ENCODE measurements around the gene ARRB1. TPM values are rescaled to one million over a fixed set of nuclear protein-coding genes. Genes with fewer than 3 reads are reported as not detected.

Gene ARRB1
- total RNA-seq, 1 experiment from 2014 or later = 24.2 TPM

DNA sequence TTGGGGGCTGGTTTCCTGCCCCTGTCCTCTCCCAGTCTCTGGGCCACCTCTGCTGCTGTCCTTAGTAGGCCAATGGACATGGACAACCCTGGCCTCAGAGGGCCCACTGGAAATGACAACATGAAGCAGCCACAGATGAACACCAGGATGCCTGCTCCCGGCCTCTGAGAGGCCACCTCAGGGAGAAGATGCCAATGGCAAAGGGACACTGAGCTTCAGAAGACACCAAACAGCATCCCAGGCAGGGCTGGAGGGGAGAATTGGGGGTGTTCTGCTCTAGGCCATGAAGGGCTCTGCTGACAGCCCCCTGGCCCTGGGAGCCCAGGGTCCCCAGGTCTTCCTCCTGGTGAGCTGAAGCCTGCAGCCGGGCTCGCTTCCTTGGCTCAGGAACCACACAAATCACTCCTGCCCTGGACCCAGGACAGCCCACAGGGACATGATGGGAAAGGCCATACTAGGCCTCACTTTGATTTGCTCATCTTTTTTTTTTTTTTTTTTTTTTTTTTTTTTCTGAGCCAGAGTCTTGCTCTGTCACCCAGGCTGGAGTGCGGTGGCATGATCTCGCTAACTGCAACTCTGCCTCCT lies 65.6 kb downstream of the ARRB1 start:
- BruUV-seq (replicated peaks) = no TSS peak
- Histone ChIP-seq H3K79me2 (ENCODE audit: insufficient read depth, low read length) (no peaks in the 10 kb centered on the region), H3K4me1 (ENCODE audit: control insufficient read depth in 1 of 2, insufficient read depth in 2 of 2, low read length in 2 of 2) (no peaks in the 10 kb centered on the region), H3K36me3 (ENCODE audit: control insufficient read depth in 1 of 2, insufficient read depth in 2 of 2, low read length in 2 of 2) (peaks cover 0 to 2% of the 10 kb centered on the region in 2 experiments; a peak in 1 of 4 replicates), H4K20me1 (ENCODE audit: insufficient read depth) (no peaks in the 10 kb centered on the region), H3K4me3 (replicated peaks in 1 of 2; ENCODE audit: low read depth in 1 of 2, low read length in 2 of 2) (no peak overlapping the region), H2AFZ (ENCODE audit: low read depth, low read length, poor library complexity, severe bottlenecking) (no peak overlapping the region), H3K27ac (ENCODE audit: low read depth, low read length) (no peak overlapping the region), H3K9me2 (ENCODE audit: insufficient read depth) (no peaks in the 10 kb centered on the region), H3K27me3 (ENCODE audit: insufficient read depth, low read length) (no peaks in the 10 kb centered on the region), H3K4me2 (ENCODE audit: low read length) (no peak overlapping the region), H3K9me3 (ENCODE audit: control insufficient read depth in 1 of 2, insufficient read depth in 1 of 2, low read depth in 1 of 2, low read length in 2 of 2) (no peaks in the 10 kb centered on the region), H3K9ac (ENCODE audit: low read length) (no peak overlapping the region)
- no peak for TF ChIP-seq EZH2 (IDR thresholded peaks at IDR 0.05)
- TF ChIP-seq ELF1 (IDR thresholded peaks at IDR 0.05; ENCODE audit: borderline replicate concordance, low read depth) = no peak
- no peak for TF ChIP-seq ZFX (IDR thresholded peaks at IDR 0.05)
- TF ChIP-seq, protein P1, sequence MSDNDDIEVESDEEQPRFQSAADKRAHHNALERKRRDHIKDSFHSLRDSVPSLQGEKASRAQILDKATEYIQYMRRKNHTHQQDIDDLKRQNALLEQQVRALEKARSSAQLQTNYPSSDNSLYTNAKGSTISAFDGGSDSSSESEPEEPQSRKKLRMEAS (IDR thresholded peaks at IDR 0.05) = no peak
- TF ChIP-seq FOSL1 (IDR thresholded peaks at IDR 0.05; ENCODE audit: low read depth) = no peak
- TF ChIP-seq SIN3A (IDR thresholded peaks at IDR 0.05; ENCODE audit: low read depth) = no peak
- TF ChIP-seq TCF7L2 (IDR thresholded peaks at IDR 0.05; ENCODE audit: borderline replicate concordance, extremely low read depth, insufficient read depth, insufficient read length) = no peak
- no peak for TF ChIP-seq JUND (IDR thresholded peaks at IDR 0.05)
- no peak for TF ChIP-seq ZNF274 (IDR thresholded peaks at IDR 0.05; ENCODE audit: low read depth, low read length)
- TF ChIP-seq CEBPB (IDR thresholded peaks at IDR 0.05; ENCODE audit: low read depth) = no peak
- TF ChIP-seq REST (IDR thresholded peaks at IDR 0.05; ENCODE audit: low read depth) = no peak
- no peak for TF ChIP-seq POLR2AphosphoS5 (IDR thresholded peaks at IDR 0.05; ENCODE audit: low read depth, low read length)
- TF ChIP-seq CBX3 (IDR thresholded peaks at IDR 0.05; ENCODE audit: low read depth) = no peak
- TF ChIP-seq RAD21 (IDR thresholded peaks at IDR 0.05; ENCODE audit: low read depth) = no peak
- TF ChIP-seq EGR1 (IDR thresholded peaks at IDR 0.05; ENCODE audit: low read depth) = no peak
- intact Hi-C loops (cut with micrococcal nuclease) = no loop called here
- DNase-seq (ENCODE audit: low read depth, low spot score) = no peak
- POLR2A ChIA-PET = no interaction called here
- RAD21 ChIA-PET (ENCODE audit: low non-redundant PET in 1 of 2, low total read pairs in 2 of 2, uncharacterized antibody in 2 of 2, unreplicated experiment in 2 of 2) = no interaction called here
- CTCF ChIA-PET = no interaction called here
- no peak for ATAC-seq
